HG03378 (cell line): Measurements from ENCODE around the gene GRAP2.
"Not testable (repeated sequence)": the region's sequence is repeated elsewhere in the genome, so short reads cannot be mapped to it uniquely, and the experiment has no call there.

Experiments
- ATAC-seq: cut with Tn5 transposase; IDR thresholded peaks from one replicate; pipeline ENCODE4 v1.9.1; 2021; ENCODE audit warnings: mild to moderate bottlenecking, moderate library complexity; ENCODE audit not compliant: unreplicated experiment

Gene GRAP2

GRCh38 chr22:39896313-39896996 is 4.4 kb upstream of the GRAP2 start:
- ATAC-seq, result no peak

GRCh38 chr22:39897841-39898240 is 3.0 kb upstream of the GRAP2 start:
- no peak for ATAC-seq

- peak; percentile 71 for ATAC-seq
Observed at GRCh38 chr22:39898997-39899396, 1.9 kb upstream of the GRAP2 start.

- ATAC-seq, result peak; percentile 15
Observed at GRCh38 chr22:39901565-39902146, 772 bp downstream of the GRAP2 start.

- ATAC-seq, result not testable (repeated sequence)
Observed at GRCh38 chr22:39904024-39904423, 3.1 kb downstream of the GRAP2 start.

- ATAC-seq, result no peak
Observed at GRCh38 chr22:39904862-39905261, 4.0 kb downstream of the GRAP2 start.

- ATAC-seq, result no peak
Observed at GRCh38 chr22:39905687-39906086, 4.8 kb downstream of the GRAP2 start.

GRCh38 chr22:39906207-39906606 is 5.3 kb downstream of the GRAP2 start:
- ATAC-seq, result no peak

- no peak for ATAC-seq
Observed at GRCh38 chr22:39907047-39907446, 6.2 kb downstream of the GRAP2 start.

- no peak for ATAC-seq
Observed at GRCh38 chr22:39907605-39908097, 6.8 kb downstream of the GRAP2 start.

GRCh38 chr22:39908136-39908535 is 7.3 kb downstream of the GRAP2 start:
- ATAC-seq, result no peak

GRCh38 chr22:39908737-39909136 is 7.9 kb downstream of the GRAP2 start:
- ATAC-seq, result no peak

GRCh38 chr22:39910876-39911613 is 10.2 kb downstream of the GRAP2 start:
- no peak for ATAC-seq

- ATAC-seq, result no peak
Observed at GRCh38 chr22:39913321-39913720, 12.4 kb downstream of the GRAP2 start.

GRCh38 chr22:39913886-39914285 is 13.0 kb downstream of the GRAP2 start:
- ATAC-seq, result no peak

- ATAC-seq, result no peak
Observed at GRCh38 chr22:39914584-39914983, 13.7 kb downstream of the GRAP2 start.

GRCh38 chr22:39915295-39915726 is 14.4 kb downstream of the GRAP2 start:
- no peak for ATAC-seq

GRCh38 chr22:39916496-39916895 is 15.6 kb downstream of the GRAP2 start:
- ATAC-seq, result no peak

- ATAC-seq, result no peak
Observed at GRCh38 chr22:39917197-39917643, 16.3 kb downstream of the GRAP2 start.

- no peak for ATAC-seq
Observed at GRCh38 chr22:39917776-39918495, 17.1 kb downstream of the GRAP2 start.

GRCh38 chr22:39920134-39920743 is 19.4 kb downstream of the GRAP2 start:
- no peak for ATAC-seq
